ENCODE measurements around the gene CCDC92.
"Not testable (repeated sequence)": the region's sequence is repeated elsewhere in the genome, so short reads cannot be mapped to it uniquely, and the experiment has no call there.

Gene CCDC92

GRCh38 chr12:123948796-123949769 lies 23.5 kb downstream of the CCDC92 start:
- no peak for DNase-seq

DNA sequence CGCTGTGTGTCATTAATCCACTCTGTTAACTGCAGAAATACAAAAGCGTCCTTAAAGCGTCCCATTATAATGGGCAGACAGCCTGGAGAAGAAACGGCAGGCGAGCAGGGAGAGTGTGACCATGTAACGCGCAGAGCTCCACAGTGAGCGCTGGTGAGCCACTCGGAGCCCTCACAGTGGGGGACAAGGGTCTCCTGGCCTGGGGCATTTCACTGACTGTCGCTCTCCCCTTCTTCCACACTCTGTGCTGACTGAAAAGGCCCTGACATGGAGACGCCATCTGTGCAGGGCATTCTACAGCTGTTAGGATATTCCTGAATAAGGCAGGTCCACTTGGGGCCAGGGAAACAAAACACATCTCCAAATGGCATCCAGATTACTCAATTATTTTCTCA lies 24.2 kb downstream of the CCDC92 start:
- peak; percentile 84 to 92 for DNase-seq

DNA sequence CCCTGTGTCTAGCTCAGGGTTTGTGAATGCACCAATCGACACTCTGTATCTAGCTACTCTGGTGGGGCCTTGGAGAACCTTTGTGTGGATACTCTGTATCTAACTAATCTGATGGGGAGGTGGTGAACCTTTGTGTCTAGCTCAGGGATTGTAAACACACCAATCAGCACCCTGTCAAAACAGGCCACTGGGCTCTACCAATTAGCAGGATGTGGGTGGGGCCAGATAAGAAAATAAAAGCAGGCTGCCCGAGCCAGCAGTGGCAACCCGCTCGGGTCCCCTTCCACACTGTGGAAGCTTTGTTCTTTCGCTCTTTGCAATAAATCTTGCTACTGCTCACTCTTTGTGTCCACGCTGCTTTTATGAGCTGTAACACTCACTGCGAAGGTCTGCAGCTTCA lies 25.1 kb downstream of the CCDC92 start:
- not testable (repeated sequence) for DNase-seq

DNA sequence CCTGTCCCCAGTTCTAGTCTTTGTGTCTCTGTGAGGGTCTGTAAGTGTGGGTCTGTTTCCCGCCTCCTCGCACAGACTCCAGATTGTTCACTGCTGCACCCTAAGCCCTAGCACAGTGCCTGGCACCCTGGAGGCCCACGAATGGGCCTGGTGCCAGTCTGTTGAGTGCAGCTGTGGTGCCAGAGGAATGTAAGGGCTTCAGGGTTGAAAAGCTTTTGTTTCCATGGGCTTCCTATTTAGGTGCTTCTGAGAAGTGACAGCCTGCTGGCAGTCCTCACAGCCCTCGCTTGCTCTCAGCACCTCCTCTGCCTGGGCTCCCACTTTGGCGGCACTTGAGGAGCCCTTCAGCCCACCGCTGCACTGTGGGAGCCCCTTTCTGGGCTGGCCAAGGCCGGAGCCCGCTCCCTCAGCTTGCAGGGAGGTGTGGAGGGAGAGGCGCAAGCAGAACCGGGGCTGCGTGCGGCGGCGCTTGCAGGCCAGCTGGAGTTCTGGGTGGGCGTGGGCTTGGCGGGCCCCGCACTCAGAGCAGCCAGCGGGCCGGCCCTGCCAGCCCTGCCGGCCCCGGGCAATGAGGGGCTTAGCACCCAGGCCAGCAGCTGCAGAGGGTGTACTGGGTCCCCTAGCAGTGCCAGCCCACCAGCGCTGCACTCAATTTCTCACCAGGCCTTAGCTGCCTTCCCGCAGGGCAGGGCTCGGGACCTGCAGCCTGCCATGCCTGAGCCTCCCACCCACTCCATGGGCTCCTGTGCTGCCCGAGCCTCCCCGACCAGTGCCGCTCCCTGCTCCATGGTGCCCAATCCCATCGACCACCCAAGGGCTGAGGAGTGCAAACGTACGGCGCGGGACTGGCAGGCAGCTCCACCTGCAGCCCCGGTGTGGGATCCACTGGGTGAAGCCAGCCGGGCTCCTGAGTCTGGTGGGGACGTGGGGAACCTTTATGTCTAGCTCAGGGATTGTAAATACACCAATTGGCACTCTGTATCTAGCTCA lies 25.8 kb downstream of the CCDC92 start:
- DNase-seq: not testable (repeated sequence)

GRCh38 chr12:123946152-123946515 lies 26.5 kb downstream of the CCDC92 start:
- no peak for DNase-seq

GRCh38 chr12:123945287-123946151 lies 27.1 kb downstream of the CCDC92 start:
- no peak for DNase-seq

DNA sequence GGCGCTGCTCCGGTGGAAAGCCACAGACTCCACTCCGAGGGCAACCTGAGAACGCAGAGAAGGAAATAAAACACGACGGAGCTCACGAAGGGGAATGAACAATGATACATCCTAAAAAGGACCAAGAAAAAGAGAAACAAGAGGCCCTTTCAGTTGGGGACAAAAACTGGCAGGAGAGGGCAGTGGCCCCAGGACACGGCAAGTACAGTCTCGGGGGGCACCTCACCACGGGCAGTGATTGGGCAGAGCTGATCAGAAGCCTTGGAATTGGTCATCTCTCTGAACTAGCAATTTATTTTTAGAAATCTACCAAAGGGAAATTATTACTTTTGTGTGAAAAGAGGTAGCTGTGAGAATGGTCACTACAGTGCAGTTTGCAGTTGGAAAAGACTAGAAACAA lies 27.9 kb downstream of the CCDC92 start:
- no peak for DNase-seq

DNA sequence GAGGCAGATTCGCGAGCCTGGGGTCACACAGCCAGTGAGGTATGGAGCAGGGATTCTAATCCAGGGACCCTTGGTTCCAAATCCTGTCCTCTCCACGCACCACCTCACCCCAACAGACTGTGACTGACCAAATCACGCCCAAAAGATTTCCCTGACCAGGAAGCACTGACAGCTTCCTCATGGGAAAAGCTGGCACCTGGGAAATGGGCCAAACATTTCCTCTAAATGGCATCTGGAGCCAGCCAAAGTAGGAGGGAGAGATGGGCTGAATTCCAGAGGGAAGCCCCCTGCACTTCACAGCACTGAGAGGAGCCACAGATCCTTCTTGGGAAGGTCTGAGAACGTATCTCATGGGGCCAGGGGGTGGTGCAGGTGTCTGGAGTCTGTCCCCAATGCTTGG lies 28.8 kb downstream of the CCDC92 start:
- no peak for DNase-seq

GRCh38 chr12:123942911-123943648 lies 29.6 kb downstream of the CCDC92 start:
- DNase-seq: no peak

DNA sequence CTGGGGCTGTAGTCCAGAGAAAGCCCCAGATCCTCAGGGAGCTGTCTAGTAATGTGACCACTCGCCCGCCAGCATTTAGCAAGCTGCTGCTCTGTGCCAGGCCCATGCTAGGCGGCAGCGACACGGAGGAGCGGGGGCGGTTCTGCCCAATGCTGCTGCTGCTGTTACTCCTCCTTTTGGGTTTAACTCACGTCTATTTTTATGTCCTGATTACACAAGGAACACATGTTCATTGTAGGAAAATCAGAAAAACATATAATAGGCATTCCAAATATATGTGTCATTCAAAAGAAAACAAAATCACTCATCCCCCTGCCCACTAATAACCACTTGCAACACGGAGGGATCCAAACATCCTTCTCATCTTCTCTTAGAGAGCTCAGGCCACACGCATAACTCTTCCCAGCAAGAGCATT lies 30.4 kb downstream of the CCDC92 start:
- DNase-seq: no peak

GRCh38 chr12:123941624-123942237 lies 30.9 kb downstream of the CCDC92 start:
- no peak for DNase-seq

DNA sequence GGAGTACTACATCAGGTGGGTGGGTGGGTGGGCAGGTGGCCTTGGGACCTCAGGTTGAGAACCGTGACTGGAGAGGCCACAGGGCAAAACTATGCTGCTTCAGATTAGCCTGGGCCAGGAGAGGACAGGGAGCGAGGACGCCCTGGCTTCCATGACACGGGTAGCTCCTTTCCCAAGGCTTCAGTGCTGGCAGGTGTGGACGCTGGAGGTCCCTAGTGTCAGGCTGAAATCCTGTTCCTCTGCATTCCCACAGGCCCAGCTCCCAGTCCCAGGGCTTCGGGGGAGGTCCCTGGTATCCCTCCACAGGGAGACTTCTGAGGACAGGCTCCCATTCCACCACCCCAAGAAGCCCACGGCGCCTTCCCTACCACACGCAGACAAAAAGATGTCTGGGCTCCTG lies 31.6 kb downstream of the CCDC92 start:
- no peak for DNase-seq

GRCh38 chr12:123940627-123940966 lies 32.0 kb downstream of the CCDC92 start:
- DNase-seq: no peak

DNA sequence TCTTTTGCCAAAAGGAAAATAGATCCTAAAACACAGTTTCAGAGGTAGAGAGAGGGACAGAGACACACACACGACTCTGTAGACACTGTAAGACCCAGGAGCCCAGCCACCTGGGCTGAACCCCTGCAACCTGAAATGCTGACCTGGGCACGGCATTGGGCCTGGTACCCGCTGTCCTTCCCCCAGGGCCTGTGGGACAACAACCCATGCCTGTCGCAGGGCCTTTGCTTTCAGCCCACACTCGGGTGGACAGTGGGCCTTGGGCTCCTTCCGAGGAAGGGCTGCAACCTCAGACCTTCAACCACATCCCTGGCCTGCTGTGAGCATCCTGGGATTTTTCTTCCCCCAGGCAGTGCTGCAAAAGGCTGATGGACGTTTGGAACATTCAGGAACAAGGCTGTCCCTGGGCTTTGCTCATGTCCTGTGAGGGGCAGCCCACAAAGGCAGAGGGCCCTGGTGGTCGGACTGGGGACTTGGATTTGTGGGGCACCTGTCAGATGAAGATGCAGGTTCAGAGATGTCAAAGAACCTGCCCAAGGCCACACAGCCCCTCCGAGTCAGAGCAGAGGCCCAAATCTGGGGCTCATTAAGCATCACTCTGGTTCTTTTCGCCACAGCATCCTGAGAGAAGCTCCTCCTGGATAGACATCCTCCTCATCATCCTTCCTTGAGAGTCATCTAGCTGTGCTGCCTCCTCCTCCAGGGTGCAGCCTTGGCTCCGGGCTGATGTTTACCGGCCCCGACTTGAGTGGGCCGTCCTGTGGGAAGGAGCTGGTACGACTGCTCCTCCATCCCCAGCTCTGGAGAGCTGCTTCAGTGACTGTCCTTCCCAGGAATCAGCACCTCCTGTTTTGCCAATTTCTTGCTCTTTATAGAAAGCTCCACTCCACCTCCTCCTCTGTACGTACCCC lies 32.7 kb downstream of the CCDC92 start:
- DNase-seq: no peak

GRCh38 chr12:123938679-123939480 lies 33.8 kb downstream of the CCDC92 start:
- no peak for DNase-seq

DNA sequence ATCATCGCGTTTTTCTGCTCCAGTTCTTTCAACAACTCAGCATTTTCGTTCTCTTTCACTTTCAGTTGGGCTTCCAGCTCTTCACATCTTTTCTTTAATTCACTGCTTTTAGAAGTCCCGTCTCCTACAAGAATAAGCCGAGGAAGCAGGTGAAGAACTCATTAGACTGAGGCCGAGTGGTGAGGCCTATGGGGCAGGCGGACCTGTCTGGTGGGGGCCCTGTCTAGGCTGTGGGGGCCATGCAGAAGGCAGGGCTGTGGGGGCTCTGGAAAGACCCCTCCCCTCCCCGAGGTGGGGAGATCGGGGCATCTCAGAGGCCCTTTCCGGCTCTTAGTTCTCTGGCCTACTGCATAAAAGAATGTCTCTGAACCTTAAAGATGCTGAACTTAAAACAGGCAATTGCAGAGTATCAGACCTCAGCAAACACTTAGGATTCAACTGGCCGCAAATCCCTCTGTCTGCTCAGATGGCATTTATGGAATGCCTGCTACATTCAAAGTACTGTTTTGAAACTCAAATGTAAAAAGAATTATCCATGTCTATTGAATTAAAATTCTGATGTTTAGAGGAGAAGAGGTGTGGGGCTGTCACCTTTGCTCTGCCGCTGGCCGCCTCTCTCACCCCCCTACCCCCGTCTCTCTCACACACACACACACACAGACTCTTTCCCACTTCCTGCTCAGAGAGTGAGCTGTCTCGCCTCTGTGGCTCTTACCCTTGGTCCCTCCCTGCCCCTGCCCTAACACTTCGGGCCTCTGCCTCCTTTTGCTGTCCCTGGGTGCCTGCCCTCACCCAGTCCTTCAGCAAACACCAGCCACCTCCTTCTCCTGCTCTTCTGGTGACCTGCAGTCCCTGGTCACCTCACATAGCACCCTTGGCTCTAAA lies 34.7 kb downstream of the CCDC92 start:
- no peak for DNase-seq

DNA sequence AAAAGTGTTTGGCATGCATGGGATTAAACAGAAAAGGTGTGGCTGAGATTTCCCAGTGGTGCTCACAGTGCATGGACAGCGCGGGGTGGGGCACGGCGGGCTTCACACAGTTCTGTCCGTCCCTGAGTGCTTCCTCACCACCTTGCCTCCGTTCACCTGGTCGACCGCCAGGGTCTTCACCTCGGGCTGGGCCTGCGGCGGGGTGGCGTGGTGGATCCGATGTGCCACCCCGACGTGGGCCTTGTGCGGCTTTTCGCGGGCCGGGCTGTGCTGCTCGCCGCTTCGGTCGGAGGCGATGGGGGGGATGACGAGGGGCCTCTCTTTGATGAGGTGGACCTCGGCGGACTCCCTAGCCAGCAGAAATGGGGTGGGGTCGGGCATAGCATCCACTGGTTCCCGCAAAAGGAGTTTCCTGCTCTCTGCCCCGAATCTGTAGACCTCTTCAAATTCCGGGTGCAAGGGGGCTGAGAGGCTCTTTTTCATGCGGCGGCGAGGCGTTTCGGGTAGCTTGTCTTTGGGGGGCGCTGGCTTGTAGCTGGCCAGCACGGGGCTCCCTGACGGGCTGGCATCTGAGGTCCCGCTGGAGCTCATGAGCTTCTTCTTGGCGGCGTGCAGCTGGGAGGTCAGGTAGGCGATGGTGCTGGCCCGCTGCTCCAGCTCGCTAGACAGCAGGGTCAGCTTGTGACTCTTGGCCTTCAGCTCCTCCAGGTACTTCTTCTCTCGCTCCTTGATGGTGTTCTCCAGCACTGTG lies 35.5 kb downstream of the CCDC92 start:
- DNase-seq: no peak

GRCh38 chr12:123936471-123936870 lies 36.2 kb downstream of the CCDC92 start:
- DNase-seq: no peak
